GM19397 (cell line): ENCODE data around the gene ALOX5.

Source experiments
- ATAC-seq: cut with Tn5 transposase; IDR thresholded peaks from one replicate; pipeline ENCODE4 v1.9.1; 2021; ENCODE audit warnings: mild to moderate bottlenecking, moderate library complexity; ENCODE audit not compliant: unreplicated experiment

The ALOX5 gene

DNA sequence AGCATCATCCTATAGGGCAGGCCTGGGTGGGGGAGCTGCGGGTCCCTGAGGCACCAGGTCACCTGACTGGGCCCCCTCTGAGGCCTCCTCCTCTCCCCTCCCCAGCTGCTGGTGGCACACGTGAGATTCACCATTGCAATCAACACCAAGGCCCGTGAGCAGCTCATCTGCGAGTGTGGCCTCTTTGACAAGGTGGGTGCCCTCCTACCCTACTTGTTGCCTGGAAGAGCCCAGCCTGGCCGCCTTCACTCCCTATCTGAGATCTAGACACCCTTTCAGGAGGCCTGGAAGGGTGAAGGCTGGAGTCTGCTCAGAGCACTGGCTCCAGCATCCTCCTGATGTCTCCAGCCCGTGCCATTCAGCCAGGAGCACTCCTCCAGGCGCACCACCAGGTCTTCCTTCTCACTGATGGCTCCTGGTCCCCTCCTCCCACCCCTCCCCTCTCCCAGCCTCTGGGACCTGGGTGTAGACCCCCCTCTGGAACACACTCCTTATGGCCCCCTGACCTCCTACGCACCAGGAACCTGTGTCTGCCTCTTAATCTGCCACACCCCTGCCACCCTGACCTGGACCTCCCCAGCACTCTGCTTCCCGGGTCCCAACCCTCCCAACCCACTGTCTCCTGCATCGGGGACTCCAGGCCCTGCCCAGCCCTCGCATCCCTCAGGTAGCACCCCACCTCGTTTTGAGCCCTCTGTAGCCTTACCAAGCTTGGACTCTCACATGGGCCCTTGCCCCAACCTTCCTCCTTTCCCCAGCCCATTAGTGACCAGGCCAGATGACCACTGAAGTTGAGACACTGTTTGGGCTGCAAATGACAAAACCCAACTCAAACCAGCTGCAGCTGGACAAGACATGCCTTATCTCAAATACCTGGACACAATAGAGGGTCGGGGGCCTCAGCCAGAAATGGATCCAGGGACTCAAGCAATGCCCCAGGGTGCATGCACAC lies 67.5 kb downstream of the ALOX5 start:
- ATAC-seq = no peak

DNA sequence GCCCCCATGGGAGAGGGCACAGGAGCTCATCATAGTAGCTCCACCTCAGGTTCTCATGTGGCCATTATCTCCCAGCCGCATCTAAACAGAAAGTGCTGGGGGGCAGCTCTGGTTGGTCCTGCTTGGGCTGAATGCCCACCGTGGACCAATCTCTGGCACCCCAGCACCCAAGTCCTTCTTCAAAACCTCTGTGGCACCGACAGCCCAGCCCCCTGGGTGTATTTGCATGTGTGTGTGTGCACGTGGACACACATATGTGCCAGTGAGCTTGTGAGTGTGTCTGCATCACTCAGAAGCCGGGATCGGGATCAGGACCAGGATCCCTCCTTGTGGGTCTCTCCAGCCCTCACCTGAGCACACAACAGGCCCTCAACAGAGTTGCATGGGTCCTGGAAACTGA lies 68.2 kb downstream of the ALOX5 start:
- ATAC-seq = no peak

DNA sequence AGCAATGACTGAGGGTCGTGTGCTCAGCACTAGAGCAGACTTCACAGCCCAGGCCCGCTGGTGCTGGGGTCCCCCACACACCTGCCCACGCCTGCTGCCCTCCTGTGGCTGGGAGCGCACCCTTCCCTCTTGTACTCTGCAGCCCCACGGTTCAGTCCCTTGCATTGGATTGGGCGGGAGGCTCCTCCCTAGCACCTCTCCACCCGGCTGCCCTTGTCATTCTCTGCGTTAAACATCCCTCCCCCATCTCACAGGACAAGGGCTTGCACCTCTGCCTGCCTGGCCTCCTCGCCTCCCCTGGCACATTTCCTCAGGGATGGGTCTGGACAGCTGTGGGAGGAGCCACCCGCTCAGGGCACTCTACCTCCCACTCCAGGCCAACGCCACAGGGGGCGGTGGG lies 68.6 kb downstream of the ALOX5 start:
- ATAC-seq = no peak

GRCh38 chr10:45443101-45444009 lies 69.3 kb downstream of the ALOX5 start:
- ATAC-seq = no peak

DNA sequence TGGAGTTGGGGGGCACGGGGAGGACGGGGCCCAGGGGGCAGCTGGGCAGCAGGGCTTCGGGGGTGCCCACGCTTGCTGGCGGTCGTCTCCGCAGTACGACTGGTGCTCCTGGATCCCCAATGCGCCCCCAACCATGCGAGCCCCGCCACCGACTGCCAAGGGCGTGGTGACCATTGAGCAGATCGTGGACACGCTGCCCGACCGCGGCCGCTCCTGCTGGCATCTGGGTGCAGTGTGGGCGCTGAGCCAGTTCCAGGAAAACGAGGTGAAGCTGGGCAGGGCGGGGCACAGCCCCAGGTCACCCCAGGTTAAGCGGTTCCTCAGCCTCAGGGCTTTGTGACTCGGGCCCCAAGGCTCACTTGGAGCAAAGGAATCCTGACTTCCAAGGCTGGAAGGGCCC lies 70.0 kb downstream of the ALOX5 start:
- no peak for ATAC-seq

- no peak for ATAC-seq
Observed at GRCh38 chr10:45444976-45445898, 71.2 kb downstream of the ALOX5 start.

- no peak for ATAC-seq
Observed at GRCh38 chr10:45446858-45447257, 72.8 kb downstream of the ALOX5 start.

GRCh38 chr10:45447416-45447815 lies 73.4 kb downstream of the ALOX5 start:
- no peak for ATAC-seq

DNA sequence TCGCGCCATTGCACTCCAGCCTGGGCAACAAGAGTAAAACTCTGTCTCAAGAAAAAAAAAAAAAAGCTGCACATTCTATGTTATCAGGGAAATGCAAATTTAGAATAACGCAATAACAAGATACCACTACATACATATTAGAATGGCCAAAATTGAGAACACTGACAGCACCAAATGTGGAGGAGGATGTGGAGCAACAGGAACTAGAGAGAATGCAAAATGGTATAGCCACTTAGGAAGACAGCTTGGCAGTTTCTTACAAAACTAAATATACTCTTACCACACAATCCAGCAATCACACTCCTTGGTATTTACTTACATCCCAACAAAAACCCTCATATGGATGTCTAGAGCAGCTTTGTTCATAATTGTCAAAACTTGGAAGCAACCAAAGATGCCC lies 76.8 kb downstream of the ALOX5 start:
- ATAC-seq = no peak

DNA sequence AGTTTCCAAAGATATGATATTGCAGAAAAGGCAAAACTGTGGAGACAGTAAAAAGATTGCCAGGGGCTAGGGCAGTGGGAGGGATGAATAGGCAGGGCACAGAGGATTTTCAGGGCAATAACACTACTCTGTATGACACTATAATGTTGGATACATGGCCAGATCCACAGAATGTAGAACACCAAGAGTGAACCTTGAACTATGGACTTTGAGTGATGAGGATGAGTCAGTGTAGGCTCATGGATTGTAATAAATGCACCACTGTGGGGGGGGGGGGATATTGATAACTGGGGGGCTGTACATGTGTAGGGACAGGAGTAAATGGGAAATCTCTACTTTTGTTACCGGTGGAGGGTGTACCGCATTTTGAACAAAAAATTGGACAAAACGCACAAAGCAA lies 77.4 kb downstream of the ALOX5 start:
- no peak for ATAC-seq

GRCh38 chr10:45452268-45452667 lies 78.3 kb downstream of the ALOX5 start:
- no peak for ATAC-seq

GRCh38 chr10:45452743-45453452 lies 78.9 kb downstream of the ALOX5 start:
- ATAC-seq = no peak

DNA sequence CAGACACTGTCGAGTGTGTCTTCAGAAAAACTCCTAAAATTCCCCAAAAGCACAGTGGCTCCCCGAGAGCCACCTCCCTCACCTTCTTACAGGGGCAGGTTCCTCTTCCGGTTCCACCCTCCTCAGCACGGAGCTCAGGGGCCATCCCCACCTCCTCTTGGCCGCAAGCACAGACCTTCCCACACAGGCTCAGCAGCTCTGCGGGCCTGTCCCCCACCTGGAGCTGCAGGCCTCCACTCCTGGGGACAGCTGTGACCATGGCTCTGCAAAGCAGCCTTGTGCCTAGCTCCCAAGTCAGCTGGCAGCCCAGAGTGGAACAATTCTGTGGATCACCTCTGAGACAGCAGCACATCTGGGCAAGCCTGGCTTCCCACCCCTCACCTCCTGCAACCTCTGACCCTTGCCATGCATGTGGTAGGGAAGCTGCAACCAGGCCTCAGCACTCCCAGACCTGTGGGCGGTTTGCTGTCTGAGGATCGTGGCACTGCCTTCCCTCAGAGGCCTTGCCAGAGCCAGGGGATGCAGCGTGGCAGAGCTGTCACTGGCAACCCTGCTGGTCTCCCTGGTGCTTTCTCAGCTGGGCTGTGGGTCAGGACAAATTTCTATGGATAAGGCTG lies 79.7 kb downstream of the ALOX5 start:
- ATAC-seq = no peak

DNA sequence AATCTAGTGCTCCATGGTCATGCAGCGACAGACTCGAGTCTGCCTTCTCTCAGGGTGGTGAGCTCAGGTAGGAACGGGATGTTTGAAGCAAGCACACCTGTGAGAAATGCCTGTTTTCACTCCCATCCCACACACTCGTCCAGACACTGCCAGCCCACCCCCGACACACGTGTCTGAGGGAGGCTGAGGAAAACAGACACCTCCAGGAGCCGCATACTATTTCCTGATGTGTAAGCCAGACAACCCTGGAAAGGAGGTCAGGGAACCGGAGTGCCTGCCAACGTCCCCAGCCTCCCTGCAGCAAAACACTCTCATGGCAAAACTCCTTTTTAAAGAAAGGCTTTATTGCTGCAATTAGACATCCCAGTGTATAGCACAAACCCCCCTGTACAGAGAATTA lies 80.2 kb downstream of the ALOX5 start:
- ATAC-seq = no peak

DNA sequence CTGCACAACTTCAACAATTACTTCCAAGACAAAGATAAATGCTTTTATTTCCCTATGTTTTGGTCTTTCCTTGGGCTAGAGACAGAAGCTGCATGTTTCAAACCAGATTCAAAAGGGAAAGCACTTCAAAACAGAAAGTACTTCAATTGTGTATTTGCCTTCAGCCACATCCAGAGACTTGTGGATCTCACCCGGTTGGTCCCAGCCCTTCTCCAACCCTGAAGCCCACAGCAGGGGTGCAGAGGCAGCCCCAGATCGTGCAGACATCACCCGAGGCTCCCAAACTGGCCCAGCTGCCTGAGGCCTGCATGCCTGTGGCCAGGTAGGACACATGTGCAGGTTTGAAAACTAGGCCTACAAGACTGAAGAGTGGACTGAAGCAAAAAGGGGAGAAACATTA lies 80.8 kb downstream of the ALOX5 start:
- no peak for ATAC-seq

- ATAC-seq = no peak
Observed at GRCh38 chr10:45456233-45456632, 82.2 kb downstream of the ALOX5 start.

- no peak for ATAC-seq
Observed at GRCh38 chr10:45456822-45457221, 82.8 kb downstream of the ALOX5 start.

GRCh38 chr10:45457487-45457886 lies 83.5 kb downstream of the ALOX5 start:
- ATAC-seq = no peak

DNA sequence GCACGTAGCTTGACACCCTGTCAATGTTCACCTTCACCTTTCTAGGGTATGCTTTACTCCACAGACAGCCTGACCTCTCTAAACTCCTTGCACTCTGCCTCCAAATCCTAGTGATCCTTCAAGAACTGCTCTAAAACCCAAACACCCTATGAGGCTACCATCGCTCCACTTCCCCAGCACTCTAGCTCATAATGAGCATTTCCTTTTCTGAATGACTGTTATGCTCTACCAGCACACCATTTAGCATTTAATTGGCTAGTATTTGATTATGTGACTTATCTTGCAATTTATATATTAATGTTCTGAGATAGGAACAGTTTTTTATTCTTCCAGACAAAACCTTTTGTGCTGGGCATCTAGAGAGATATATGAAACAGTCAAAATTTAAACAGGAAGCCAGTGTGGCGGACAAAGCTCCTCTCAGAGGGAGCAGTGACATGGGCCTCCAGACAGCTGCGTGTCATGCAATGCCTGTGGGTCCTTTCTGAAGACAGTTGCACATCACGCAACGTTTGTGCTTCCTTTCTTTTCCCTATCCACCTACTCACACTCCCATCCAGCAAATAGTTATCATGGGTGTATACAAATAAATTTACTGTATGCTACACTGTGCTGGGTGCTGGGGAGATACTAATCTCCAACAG lies 86.3 kb downstream of the ALOX5 start:
- peak; percentile 49 for ATAC-seq
